IMR-90 (cell line): Measurements from ENCODE around the gene RAI14.

Source experiments
- ELK1 ChIP-seq: fragments of 150-350 bp; IDR thresholded peaks from 2 replicates; pipeline ENCODE4 v1.6.1; 2016; ENCODE audit warnings: low read depth, mild to moderate bottlenecking, low read length, moderate library complexity, borderline replicate concordance
- POLR2A ChIP-seq: IDR thresholded peaks from 2 replicates; pipeline ENCODE4 v1.6.1; 2012; ENCODE audit warnings: mild to moderate bottlenecking, low read depth, low read length

GRCh38 chr5:34827588-34828506 is 171.7 kb downstream of the RAI14 start:
- TF ChIP-seq ELK1 = no peak
- no peak for TF ChIP-seq POLR2A
